GM21786 (cell line): ENCODE results near the gene GUK1.

Experiments used
- ATAC-seq: cut with Tn5 transposase; IDR thresholded peaks from one replicate; pipeline ENCODE4 v1.9.1; 2021; ENCODE audit not compliant: unreplicated experiment

The GUK1 gene, protein sequence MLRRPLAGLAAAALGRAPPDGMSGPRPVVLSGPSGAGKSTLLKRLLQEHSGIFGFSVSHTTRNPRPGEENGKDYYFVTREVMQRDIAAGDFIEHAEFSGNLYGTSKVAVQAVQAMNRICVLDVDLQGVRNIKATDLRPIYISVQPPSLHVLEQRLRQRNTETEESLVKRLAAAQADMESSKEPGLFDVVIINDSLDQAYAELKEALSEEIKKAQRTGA

GRCh38 chr1:228139931-228140723 lies at the start of gene GUK1:
TSS of gene GUK1 (plus strand) at chr1:228140279. CDS start at chr1:228140303, 24 bp downstream.
- ATAC-seq = peak; percentile 92

DNA sequence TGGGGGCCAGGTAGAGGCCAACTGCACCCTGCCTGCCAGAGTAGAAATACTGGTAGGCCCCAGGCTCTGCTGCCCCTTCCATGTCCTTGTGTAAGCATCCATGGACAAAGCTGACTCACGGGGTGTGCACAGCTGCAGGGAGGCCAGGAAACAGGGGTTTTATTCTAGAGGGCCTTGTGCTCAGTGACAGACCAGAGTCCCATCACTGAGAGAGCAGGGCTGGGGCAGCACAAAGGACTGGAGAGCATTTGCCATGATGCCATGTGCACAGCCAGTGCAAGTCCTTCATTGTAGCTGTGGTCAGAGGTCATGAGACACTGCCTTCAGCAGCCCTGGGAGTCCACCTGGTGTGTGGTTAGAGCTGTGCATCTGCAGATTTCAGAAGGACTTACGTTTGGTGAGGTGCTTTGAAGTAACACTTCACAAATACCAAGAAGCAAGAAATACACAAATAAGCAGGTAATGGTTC lies 49.4 kb upstream of the GUK1 start:
- no peak for ATAC-seq

DNA sequence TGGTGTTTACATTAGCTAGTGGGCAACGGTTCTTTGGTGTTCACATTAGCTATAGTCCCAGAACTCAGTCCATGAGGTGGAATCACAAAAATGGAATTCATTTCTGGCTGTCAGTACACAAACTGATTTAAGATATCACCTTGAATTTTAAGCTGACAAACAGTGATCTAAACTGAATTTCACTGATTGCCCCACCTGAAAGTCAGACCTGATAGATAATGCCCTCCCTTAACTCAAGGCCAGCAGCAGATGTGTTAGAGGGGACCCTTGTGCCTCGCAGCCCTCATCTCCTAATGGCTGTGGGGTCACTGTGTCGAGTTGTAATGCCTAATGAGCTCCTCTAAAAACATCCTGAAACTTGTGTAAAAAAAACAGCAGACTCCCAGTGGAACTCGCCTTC lies 49.0 kb upstream of the GUK1 start:
- ATAC-seq = no peak

GRCh38 chr1:228092342-228093049 lies 47.6 kb upstream of the GUK1 start:
- ATAC-seq = no peak

GRCh38 chr1:228093050-228093906 lies 46.8 kb upstream of the GUK1 start:
- ATAC-seq = no peak

DNA sequence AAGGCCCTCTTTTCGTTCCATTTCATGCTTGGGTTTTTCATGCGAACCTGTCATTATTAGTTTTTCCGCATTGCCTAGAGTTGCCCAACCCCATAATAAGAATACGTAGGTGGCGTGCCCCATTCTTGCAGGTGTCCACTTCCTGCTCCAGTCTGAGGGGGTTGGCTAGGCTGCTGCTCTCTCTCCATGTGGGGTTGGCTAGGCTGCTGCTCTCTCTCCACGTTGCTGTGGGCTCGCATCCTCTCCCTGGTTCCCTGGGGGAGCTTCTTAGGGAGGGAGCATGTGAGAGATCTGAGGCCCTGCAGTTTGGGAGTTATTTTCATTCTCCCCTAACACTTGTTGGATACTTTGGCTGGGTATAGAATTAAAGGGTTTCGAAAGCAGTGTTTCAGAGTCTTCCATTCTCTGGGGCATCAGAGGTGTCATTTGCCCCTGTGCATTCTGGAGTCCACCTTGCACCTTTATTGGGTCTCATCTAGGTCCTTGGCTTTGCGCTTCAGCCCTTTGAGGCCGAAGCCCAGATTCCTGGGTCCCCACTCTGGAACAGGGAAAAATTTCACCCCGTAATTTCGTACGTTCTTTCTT lies 45.6 kb upstream of the GUK1 start:
- no peak for ATAC-seq

GRCh38 chr1:228095161-228095560 lies 44.9 kb upstream of the GUK1 start:
- no peak for ATAC-seq

GRCh38 chr1:228095938-228096337 lies 44.1 kb upstream of the GUK1 start:
- no peak for ATAC-seq

DNA sequence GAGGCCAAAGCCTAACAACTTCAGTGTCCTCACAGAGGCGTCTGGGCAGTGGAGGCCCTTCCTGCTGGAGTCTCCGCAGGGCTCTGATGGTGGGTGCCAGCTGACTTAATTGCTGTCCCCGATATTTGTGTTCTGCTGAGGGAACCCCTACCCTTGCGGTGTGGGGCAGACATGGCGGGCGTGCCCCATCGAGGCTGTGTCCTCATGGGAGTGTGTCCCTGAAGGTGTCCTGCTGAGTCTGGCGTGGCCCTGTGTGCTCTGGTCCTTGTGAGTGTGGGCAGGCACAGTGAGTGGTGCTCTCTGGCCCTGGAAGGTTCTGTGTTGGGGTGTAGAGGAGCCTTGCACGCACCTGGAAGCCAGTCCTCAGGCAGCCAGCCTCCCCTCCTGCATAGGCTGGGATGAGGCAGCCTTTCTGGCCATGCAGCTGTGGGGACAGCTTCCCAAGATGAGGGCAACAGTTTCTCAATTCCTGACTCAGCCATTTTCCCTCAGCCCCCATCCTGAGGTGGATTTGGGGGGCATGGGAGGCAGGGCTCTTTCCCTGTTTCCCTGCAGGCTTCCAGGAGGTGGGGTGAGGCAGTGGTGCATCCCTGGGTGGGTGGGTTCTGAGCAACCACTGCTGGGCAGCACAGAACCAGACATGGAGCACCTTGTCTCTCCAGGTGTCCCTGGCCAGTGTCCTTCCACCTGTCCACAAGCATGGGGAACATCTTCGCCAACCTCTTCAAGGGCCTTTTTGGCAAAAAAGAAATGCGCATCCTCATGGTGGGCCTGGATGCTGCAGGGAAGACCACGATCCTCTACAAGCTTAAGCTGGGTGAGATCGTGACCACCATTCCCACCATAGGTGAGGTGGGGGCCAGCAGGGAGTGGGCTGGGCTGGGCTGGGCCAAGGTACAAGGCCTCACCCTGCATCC lies 43.4 kb upstream of the GUK1 start:
- ATAC-seq = no peak

- no peak for ATAC-seq
Observed at GRCh38 chr1:228097333-228098081, 42.6 kb upstream of the GUK1 start.

DNA sequence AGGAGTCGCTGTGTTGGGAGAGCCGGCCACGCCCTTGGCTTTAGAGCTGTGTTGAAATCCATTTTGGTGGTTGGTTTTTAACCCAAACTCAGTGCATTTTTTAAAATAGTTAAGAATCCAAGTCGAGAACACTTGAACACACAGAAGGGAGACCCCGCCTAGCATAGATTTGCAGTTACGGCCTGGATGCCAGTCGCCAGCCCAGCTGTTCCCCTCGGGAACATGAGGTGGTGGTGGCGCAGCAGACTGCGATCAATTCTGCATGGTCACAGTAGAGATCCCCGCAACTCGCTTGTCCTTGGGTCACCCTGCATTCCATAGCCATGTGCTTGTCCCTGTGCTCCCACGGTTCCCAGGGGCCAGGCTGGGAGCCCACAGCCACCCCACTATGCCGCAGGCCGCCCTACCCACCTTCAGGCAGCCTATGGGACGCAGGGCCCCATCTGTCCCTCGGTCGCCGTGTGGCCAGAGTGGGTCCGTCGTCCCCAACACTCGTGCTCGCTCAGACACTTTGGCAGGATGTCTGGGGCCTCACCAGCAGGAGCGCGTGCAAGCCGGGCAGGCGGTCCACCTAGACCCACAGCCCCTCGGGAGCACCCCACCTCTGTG lies 41.7 kb upstream of the GUK1 start:
- ATAC-seq = no peak

DNA sequence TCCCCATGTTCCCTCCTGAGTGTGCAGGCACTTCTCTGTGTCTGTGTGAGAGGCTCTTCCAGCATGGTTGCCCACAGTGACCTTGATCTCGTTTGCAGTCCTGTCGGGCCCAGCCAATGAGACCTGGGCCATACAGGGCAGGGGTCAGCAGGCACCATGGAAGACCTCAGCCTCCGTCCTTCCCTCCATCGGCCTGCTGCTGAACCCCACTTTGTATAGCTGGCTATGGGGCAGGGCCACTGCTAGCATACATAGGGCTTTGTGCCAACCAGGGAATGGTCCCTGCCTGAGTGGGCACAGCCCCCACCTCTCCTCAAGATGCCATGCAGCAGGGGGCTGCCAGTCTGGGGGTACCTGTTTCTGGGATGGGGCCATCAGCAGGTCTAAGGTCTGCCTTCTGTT lies 40.7 kb upstream of the GUK1 start:
- ATAC-seq = no peak

DNA sequence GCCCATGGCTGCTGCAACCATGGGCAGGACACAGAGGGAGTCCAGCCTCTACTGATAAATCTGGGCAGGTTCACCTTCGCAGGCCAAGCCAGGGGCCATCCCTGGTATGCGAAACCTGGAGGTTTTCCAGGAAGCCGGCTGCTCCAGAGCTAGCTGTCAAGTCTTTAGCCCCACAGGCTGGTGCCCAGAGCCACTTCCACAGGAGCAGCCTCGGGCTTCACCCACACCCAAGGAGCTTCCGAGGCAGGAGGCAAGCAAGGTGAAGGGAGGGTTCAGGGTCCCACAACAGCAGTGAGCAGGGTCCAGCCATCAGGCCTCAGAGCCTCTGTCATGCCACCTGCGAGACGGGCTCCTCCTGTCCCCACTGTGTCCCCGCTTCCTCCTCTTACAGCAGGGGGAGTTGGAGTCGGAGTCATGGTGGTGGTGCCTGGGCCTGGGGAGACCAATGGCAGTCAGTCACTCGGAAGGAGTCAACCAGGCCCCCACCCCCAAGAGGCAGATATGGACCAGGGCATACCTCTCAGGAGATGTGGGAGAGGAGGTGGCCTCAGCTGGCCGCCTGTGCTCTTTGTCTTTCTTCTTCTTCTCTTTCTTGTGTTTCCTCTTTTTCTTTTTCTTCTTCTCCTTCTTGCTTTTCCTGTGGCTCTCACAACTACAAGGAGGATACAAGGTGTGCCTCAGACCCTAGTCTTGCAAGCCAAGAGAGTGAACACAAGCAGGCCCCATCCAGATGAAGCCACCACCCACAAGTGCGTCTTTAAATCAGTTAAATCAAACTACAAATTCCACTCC lies 39.1 kb upstream of the GUK1 start:
- no peak for ATAC-seq

DNA sequence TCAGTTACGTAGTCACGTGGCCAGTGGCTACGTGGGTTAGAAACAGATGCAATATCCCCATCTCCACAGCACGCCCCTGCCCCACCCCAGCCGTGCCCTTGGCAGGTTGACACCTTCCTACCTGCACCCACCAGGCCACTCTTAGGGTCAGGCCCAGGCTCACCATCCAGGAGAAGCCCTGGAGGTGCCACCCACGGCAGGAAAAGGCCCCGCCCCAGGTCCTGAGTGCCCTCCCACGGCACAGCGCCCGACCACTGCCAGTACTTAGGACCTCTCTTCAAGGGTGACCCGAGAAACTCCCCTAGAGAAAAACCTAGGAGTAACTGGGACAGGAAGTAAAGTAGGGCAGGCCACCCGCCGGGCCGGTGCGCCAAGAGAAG lies 38.5 kb upstream of the GUK1 start:
- ATAC-seq = no peak

GRCh38 chr1:228101994-228102790 lies 37.9 kb upstream of the GUK1 start:
- ATAC-seq = peak; percentile 19

DNA sequence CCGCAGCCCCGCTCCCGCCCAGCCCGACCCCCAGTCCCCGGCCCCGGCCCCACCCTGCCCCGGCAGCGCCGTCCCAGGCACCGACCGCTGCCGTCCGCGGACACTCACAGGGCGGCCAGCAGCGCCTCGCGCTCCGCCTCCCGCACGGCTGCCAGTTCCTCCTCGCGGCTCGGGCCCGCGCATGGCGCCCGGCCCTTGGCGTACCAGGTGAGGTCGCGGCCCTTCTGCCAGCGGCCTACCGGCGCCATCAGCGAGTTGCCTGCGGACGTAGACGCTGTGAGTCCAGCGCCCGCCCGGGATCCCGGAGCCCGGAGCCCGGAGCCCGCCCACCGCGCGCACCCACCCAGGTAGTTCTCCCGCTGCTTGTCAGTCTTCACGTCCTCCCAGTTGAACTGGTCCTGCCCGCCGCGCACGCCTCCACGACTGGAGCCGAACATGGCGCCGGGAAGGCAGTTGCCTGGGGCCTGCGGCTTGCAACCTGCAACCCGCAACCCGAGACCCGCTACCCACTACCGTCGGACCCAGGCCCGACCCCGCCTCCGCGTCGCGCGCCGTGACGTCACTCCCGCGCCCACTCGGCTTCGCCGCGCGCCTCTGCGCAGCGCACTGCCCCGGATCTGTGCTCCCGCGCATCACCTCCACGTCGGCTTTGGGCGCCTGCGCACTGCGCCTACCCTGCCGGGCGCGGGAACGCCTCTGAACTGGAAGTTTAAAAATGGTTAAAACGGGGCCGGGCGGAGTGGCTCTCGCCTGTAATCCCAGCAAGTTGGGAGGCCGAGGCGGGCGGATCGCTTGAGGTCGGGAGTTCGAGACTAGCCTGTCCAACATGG lies 37.1 kb upstream of the GUK1 start, which contains the start of gene C1orf35:
C1orf35 (minus strand) TSS at position 535 of the 830 bp plus-strand sequence; CDS start at position 437, 98 bp downstream.
- peak; percentile 73 for ATAC-seq
